A549 (cell line): ENCODE measurements around the gene SPEF1. TPM values are rescaled to one million over a fixed set of nuclear protein-coding genes. Genes with fewer than 3 reads are reported as not detected.

ENCODE experiments used
- ATAC-seq, 2 experiments: fragments of 200-7000 bp in 1 of 2; fragments of >200 bp in 1 of 2; cut with Nextera tagmentation in 1 of 2; cut with Tn5 transposase in 1 of 2; 3 replicates each; pipeline versions ENCODE4 v1.8.0 to v1.9.1; 2018 to 2020; ENCODE audit warnings: mild to moderate bottlenecking in 1 of 2, moderate library complexity in 1 of 2
- CTCF ChIA-PET: fragments of 300-600 bp; sonication (Branson Sonifier 250); formaldehyde crosslinking; extraction: SDS; loops from one replicate; lab custom pipeline; 2021; ENCODE audit warnings: antibody characterized with exemption, inconsistent platforms; lab: Yijun Ruan, JAX
- POLR2A ChIA-PET: fragments of 350-600 bp; formaldehyde crosslinking; extraction: SDS; loops from one replicate; lab custom pipeline; 2021; ENCODE audit warnings: antibody characterized with exemption, inconsistent platforms; lab: Yijun Ruan, JAX
- DNase-seq, 2 experiments: peaks; one replicate each; pipeline versions ENCODE4 v3.0.0 to v3.0.0-alpha.2; 2011 to 2016; ENCODE audit warnings: low read depth in 1 of 2, low spot score in 1 of 2
- FAIRE-seq: peaks from 2 replicates; lab custom pipeline; 2011; peaks lifted over from hg19 to GRCh38; lab: Jason Lieb, UNC
- H3K27ac ChIP-seq, 2 experiments: fragments of >200 bp; sonication (Bioruptor Twin); formaldehyde crosslinking; 3 replicates each; pipeline ENCODE4 v1.5.1; 2016 to 2017
- H3K4me1 ChIP-seq: fragments of >200 bp; sonication (Bioruptor Twin); formaldehyde crosslinking; 3 replicates; pipeline ENCODE4 v1.6.1; 2016
- H3K4me2 ChIP-seq: fragments of >200 bp; sonication (Bioruptor Twin); formaldehyde crosslinking; 3 replicates; pipeline ENCODE4 v1.6.1; 2016
- H3K4me3 ChIP-seq: fragments of >200 bp; sonication (Bioruptor Twin); formaldehyde crosslinking; 3 replicates; pipeline ENCODE4 v1.5.1; 2016
- H3K9me3 ChIP-seq: fragments of >200 bp; sonication (Bioruptor Twin); formaldehyde crosslinking; 3 replicates; pipeline ENCODE4 v1.6.1; 2016
- BCL3 ChIP-seq: fragments of >200 bp; sonication (Bioruptor Twin); formaldehyde crosslinking; IDR thresholded peaks from 3 replicates; pipeline ENCODE4 v1.6.1; 2016
- CBX8 ChIP-seq: fragments of 200-600 bp; sonication (generic); IDR thresholded peaks from 2 replicates; pipeline ENCODE4 v1.6.1; 2016
- EHF ChIP-seq: fragments of 250-450 bp; sonication (Bioruptor Pico); IDR thresholded peaks from 2 replicates; pipeline ENCODE4 v1.5.0; 2020; ENCODE audit warnings: mild to moderate bottlenecking
- FOSL2 ChIP-seq, 2 experiments: fragments of 450-650 bp in 1 of 2; fragments of >200 bp in 1 of 2; sonication (Bioruptor Twin) in 1 of 2; formaldehyde crosslinking; IDR thresholded peaks; 2 replicates each; pipeline versions ENCODE4 v1.5.0 to v1.6.1; 2016 to 2020; ENCODE audit warnings: mild to moderate bottlenecking in 1 of 2, moderate library complexity in 1 of 2
- HDAC2 ChIP-seq: fragments of 200-600 bp; sonication (generic); IDR thresholded peaks from 2 replicates; pipeline ENCODE4 v1.6.1; 2016
- HMGXB4 ChIP-seq: fragments of 250-450 bp; sonication (Bioruptor Pico); IDR thresholded peaks from 2 replicates; pipeline ENCODE4 v1.5.0; 2021; ENCODE audit warnings: mild to moderate bottlenecking, moderate library complexity, borderline replicate concordance
- HOXB13 ChIP-seq: fragments of 250-450 bp; sonication (Bioruptor Pico); IDR thresholded peaks from 2 replicates; pipeline ENCODE4 v1.5.0; 2020; ENCODE audit warnings: low read depth, mild to moderate bottlenecking, moderate library complexity
- JUN ChIP-seq, 2 experiments: fragments of >200 bp; sonication (Bioruptor Twin); formaldehyde crosslinking; IDR thresholded peaks; 2 replicates in 1 of 2; 3 replicates in 1 of 2; pipeline ENCODE4 v1.6.1; 2016 to 2017
- KDM1A ChIP-seq: fragments of 200-600 bp; sonication (generic); IDR thresholded peaks from 2 replicates; pipeline ENCODE4 v1.6.1; 2016; ENCODE audit warnings: low read depth, mild to moderate bottlenecking
- MAFK ChIP-seq: fragments of 450-650 bp; IDR thresholded peaks from 2 replicates; pipeline ENCODE4 v1.6.1; 2014; ENCODE audit not compliant: partially characterized antibody
- NPAS2 ChIP-seq: fragments of 250-450 bp; sonication (Bioruptor Pico); IDR thresholded peaks from 2 replicates; pipeline ENCODE4 v1.8.0; 2022; ENCODE audit warnings: mild to moderate bottlenecking, moderate library complexity, borderline replicate concordance
- RAD21 ChIP-seq, 2 experiments: fragments of >200 bp in 1 of 2; sonication (Bioruptor Twin) in 1 of 2; formaldehyde crosslinking in 1 of 2; IDR thresholded peaks in 1 of 2; conservative IDR thresholded peaks in 1 of 2; 2 replicates in 1 of 2; 3 replicates in 1 of 2; pipeline ENCODE4 v1.6.1; 2012 to 2018; ENCODE audit warnings: inconsistent platforms in 1 of 2
- RARB ChIP-seq: fragments of 250-450 bp; sonication (Bioruptor Pico); IDR thresholded peaks from 2 replicates; pipeline ENCODE4 v1.8.0; 2021; ENCODE audit warnings: mild to moderate bottlenecking, moderate library complexity
- SREBF2 ChIP-seq: fragments of 450-650 bp; IDR thresholded peaks from 2 replicates; pipeline ENCODE4 v1.6.1; 2014; ENCODE audit warnings: mild to moderate bottlenecking, moderate library complexity
- TFCP2L1 ChIP-seq: fragments of 250-450 bp; sonication (Bioruptor Pico); IDR thresholded peaks from 2 replicates; pipeline ENCODE4 v1.5.0; 2021; ENCODE audit warnings: mild to moderate bottlenecking
- ZC3H11A ChIP-seq: fragments of 450-650 bp; IDR thresholded peaks from 2 replicates; pipeline ENCODE4 v1.6.1; 2014; ENCODE audit warnings: antibody characterized with exemption, mild to moderate bottlenecking
- WGBS: methylation state at CpG from one replicate; pipeline ENCODE4 v1.1.6; 2017; ENCODE audit errors: missing lambda C conversion rate; 5-methylcytosine and 5-hydroxymethylcytosine counted together
- polyA plus RNA-seq, 4 experiments: library from polyadenylated mRNA; depleted of rRNA in 3 of 4; stranded (reverse); fragments of >200 nt; fragmentation: RNase III in 1 of 4; extraction: RNeasy Plus Mini Kit Qiagen cat#74134 plus additional on column Dnase treatment in 1 of 4; gene quantifications; 2 replicates in 3 of 4; 3 replicates in 1 of 4; pipeline ENCODE4 v1.2.3, GENCODE V29; 2011 to 2017

SPEF1 gene
- polyA plus RNA-seq, 2 of the 4 experiments (the other 2 are of a cell fraction): 0.41 to 1.3 TPM

- 30% methylated on average over 19 of the region's 19 CpGs for WGBS
- no peaks in the 10 kb centered on the region for H3K9me3 ChIP-seq
- ATAC-seq (no peak), DNase-seq (no peak), FAIRE-seq (peak; percentile 72)
- TF ChIP-seq MAFK (peak; percentile 85), CBX8 (no peak)
- POLR2A ChIA-PET: interaction anchor here (0.6 to 2.2 kb wide), 2 partner anchors 13 to 14 kb away, joined by 3 to 36 read pairs; no protein-coding TSS in a partner anchor
- peak overlapping the region; percentile 98 to 99 for H3K27ac ChIP-seq
- CTCF ChIA-PET: interaction anchor here (0.6 to 3.3 kb wide), 2 partner anchors 11 to 274 kb away, joined by 3 to 29 read pairs; partner anchors contain the start of gene CENPB
- peak overlapping the region; percentile 84 for H3K4me3 ChIP-seq
- peak overlapping the region; percentile 84 for H3K4me2 ChIP-seq
- H3K4me1 ChIP-seq: peaks cover 55% of the 10 kb centered on the region
Observed at GRCh38 chr20:3797592-3798372, 16.5 kb upstream of the SPEF1 start.

- Histone ChIP-seq H3K4me1 (peaks cover 49% of the 10 kb centered on the region), H3K27ac (peak overlapping the region; percentile 98 to 99), H3K4me3 (peak overlapping the region; percentile 84), H3K4me2 (peak overlapping the region; percentile 84), H3K9me3 (no peaks in the 10 kb centered on the region)
- ChIA-PET CTCF (interaction anchor here (2.4 to 3.3 kb wide), 2 partner anchors 10 to 58 kb away, joined by 11 to 29 read pairs; partner anchors contain the start of gene CENPB), POLR2A (interaction anchor here (2.2 kb wide), 1 partner anchor 14 kb away, joined by 36 read pairs; no protein-coding TSS in a partner anchor)
- ATAC-seq: no peak
- no peak for DNase-seq
- WGBS: 18% methylated on average over 5 of the region's 5 CpGs
- no peak for TF ChIP-seq NPAS2 (CRISPR knock-in tag)
- no peak for TF ChIP-seq FOSL2 (IDR thresholded peaks at IDR 0.05)
- 0 out of 2 replicates have a peak, but pooled peaks have one; percentile 8 for TF ChIP-seq FOSL2 (CRISPR knock-in tag; IDR thresholded peaks at IDR 0.05)
- TF ChIP-seq JUN (IDR thresholded peaks at IDR 0.05): no peak
- TF ChIP-seq RARB (CRISPR knock-in tag): 0 out of 2 replicates have a peak, but pooled peaks have one; percentile 31
- no peak for TF ChIP-seq TFCP2L1
- no peak for TF ChIP-seq SREBF2
- TF ChIP-seq, all 56 proteins: peak for 2
- FAIRE-seq: no peak
Observed at GRCh38 chr20:3797226-3797545, 15.9 kb upstream of the SPEF1 start.

- H3K4me3 ChIP-seq: peak overlapping the region; percentile 84
- H3K9me3 ChIP-seq: no peaks in the 10 kb centered on the region
- FAIRE-seq (no peak), DNase-seq (no peak), ATAC-seq (peak; percentile 17 to 39)
- POLR2A ChIA-PET: interaction anchor here (0.7 to 2.2 kb wide), 8 partner anchors 8 to 813 kb away, joined by 3 to 36 read pairs (median 6); partner anchors contain the start of genes AP5S1 and CENPB
- H3K4me1 ChIP-seq: peaks cover 44% of the 10 kb centered on the region
- WGBS: 2% methylated on average over 21 of the region's 33 CpGs
- peak overlapping the region; percentile 84 for H3K4me2 ChIP-seq
- H3K27ac ChIP-seq: peak overlapping the region; percentile 98 to 99
- TF ChIP-seq BCL3: peak; percentile 15; the same call in 1 of the 3 replicates
- no peak for TF ChIP-seq KDM1A
- peak in 1 of 2 experiments; percentile 70; a peak in 2 of 5 replicates for TF ChIP-seq JUN (IDR thresholded peaks at IDR 0.05)
- 0 out of 2 replicates have a peak, but pooled peaks have one; percentile 71 for TF ChIP-seq EHF (CRISPR knock-in tag)
- TF ChIP-seq HDAC2: 0 out of 2 replicates have a peak, but pooled peaks have one; percentile 12
- 0 out of 2 replicates have a peak, but pooled peaks have one; percentile 17 for TF ChIP-seq HOXB13 (CRISPR knock-in tag)
- TF ChIP-seq SREBF2: no peak
- TF ChIP-seq ZC3H11A: no peak
- 0 out of 5 replicates have a peak, but pooled peaks of 1 of the 2 experiments have one; percentile 5 for TF ChIP-seq RAD21 (conservative IDR thresholded peaks at IDR 0.05 in 1 of 2, IDR thresholded peaks at IDR 0.05 in 1 of 2)
- 0 out of 2 replicates have a peak, but pooled peaks have one; percentile 18 for TF ChIP-seq HMGXB4
- CTCF ChIA-PET: interaction anchor here (0.7 to 3.3 kb wide), 3 partner anchors 10 to 58 kb away, joined by 3 to 29 read pairs (median 11); partner anchors contain the start of gene CENPB
Observed at GRCh38 chr20:3796477-3797225, 15.4 kb upstream of the SPEF1 start.
